Measurements from ENCODE around the gene LNX1. TPM values are rescaled to one million over a fixed set of nuclear protein-coding genes. Genes with fewer than 3 reads are reported as not detected.

LNX1 gene
- total and polyA plus RNA-seq, 2 of the 8 experiments (the other 6 are each of a cell fraction or from before 2014, with no cell fraction given): 2.7 to 3.8 TPM

GRCh38 chr4:53638919-53639318 lies 47.6 kb upstream of the LNX1 start:
- no peak overlapping the region for H3K18ac ChIP-seq (ENCODE audit: extremely low read depth, low read length)
- no peaks in the 10 kb centered on the region for H3K79me2 ChIP-seq (ENCODE audit: control insufficient read depth in 1 of 2, insufficient read depth in 2 of 2, low read length in 2 of 2)
- H4K5ac ChIP-seq (ENCODE audit: insufficient read length, low read depth, low read length): no peak overlapping the region
- no peak overlapping the region for H3K4ac ChIP-seq (replicated peaks; ENCODE audit: insufficient read length, low read depth, low read length)
- no peaks in the 10 kb centered on the region for H3K9me3 ChIP-seq (ENCODE audit: insufficient read depth in 2 of 2, low read depth in 1 of 2, low read length in 1 of 2)
- H2BK20ac ChIP-seq (ENCODE audit: low read length): no peak overlapping the region
- H3K79me1 ChIP-seq (ENCODE audit: low read depth, low read length): no peaks in the 10 kb centered on the region
- no peaks in the 10 kb centered on the region for H3K4me1 ChIP-seq (replicated peaks in 1 of 4; ENCODE audit: control insufficient read depth in 3 of 4, insufficient read depth in 4 of 4, low read length in 3 of 4)
- no peak overlapping the region for H3K9ac ChIP-seq (replicated peaks in 1 of 4; ENCODE audit: extremely low read depth in 1 of 4, low read depth in 3 of 4, low read length in 3 of 4)
- no peak overlapping the region for H3K23ac ChIP-seq (ENCODE audit: insufficient read length)
- H2BK120ac ChIP-seq (replicated peaks; ENCODE audit: low read depth, low read length): no peak overlapping the region
- H4K20me1 ChIP-seq (replicated peaks in 1 of 2; ENCODE audit: control insufficient read depth in 1 of 2, insufficient read depth in 2 of 2, low read length in 2 of 2): no peaks in the 10 kb centered on the region
- no peak overlapping the region for H4K91ac ChIP-seq (replicated peaks; ENCODE audit: insufficient read length, low read length)
- DNase-seq (ENCODE audit: low read depth in 1 of 2, low spot score in 2 of 2) (no peak), FAIRE-seq (no peak)
- no peak overlapping the region for H2AFZ ChIP-seq (ENCODE audit: low read length)
- no peak overlapping the region for H3K14ac ChIP-seq (ENCODE audit: insufficient read length)
- no peak overlapping the region for H3K27ac ChIP-seq (ENCODE audit: low read depth, low read length)
- no peak overlapping the region for H3K56ac ChIP-seq (replicated peaks; ENCODE audit: insufficient read length, low read depth, low read length)
- CTCF ChIA-PET (ENCODE audit: partially characterized antibody): interaction anchor here (0.6 kb wide), 1 partner anchor 775 kb away, joined by 3 read pairs; no protein-coding TSS in a partner anchor
- no peak overlapping the region for H2AK5ac ChIP-seq (ENCODE audit: low read depth, low read length)
- H3K27me3 ChIP-seq (replicated peaks in 1 of 4; ENCODE audit: control insufficient read depth in 3 of 4, extremely low read depth in 1 of 4, insufficient read depth in 3 of 4, low read length in 3 of 4): no peaks in the 10 kb centered on the region
- no peak overlapping the region for H2BK12ac ChIP-seq (ENCODE audit: low read depth, low read length)
- H3K4me2 ChIP-seq (ENCODE audit: insufficient read depth in 1 of 2, low read depth in 2 of 2, low read length in 2 of 2): no peak overlapping the region
- no peaks in the 10 kb centered on the region for H3K36me3 ChIP-seq (ENCODE audit: control insufficient read depth in 2 of 4, insufficient read depth in 4 of 4, low read length in 3 of 4)
- H3K23me2 ChIP-seq (ENCODE audit: low read depth, low read length): no peaks in the 10 kb centered on the region
- no peak overlapping the region for H4K8ac ChIP-seq (ENCODE audit: extremely low read depth, insufficient read depth, low read length)
- TF ChIP-seq ASH2L (IDR thresholded peaks at IDR 0.05; ENCODE audit: low read length) (no peak), CTCF (IDR thresholded peaks at IDR 0.05; ENCODE audit: control extremely low read depth in 1 of 3, insufficient read depth in 1 of 3, low read depth in 1 of 3, low read length in 3 of 3) (no peak), HDAC6 (IDR thresholded peaks at IDR 0.05; ENCODE audit: low read depth, low read length) (no peak), EGR1 (IDR thresholded peaks at IDR 0.05; ENCODE audit: borderline replicate concordance, low read depth, low read length) (no peak)
- H3K4me3 ChIP-seq (ENCODE audit: extremely low read depth in 1 of 4, insufficient read depth in 2 of 4, low read depth in 3 of 4, low read length in 4 of 4): no peak overlapping the region
- no peak overlapping the region for H2BK5ac ChIP-seq (ENCODE audit: low read depth, low read length)
- no peak overlapping the region for H2BK15ac ChIP-seq (ENCODE audit: low read length)
- POLR2A ChIA-PET (ENCODE audit: partially characterized antibody): interaction anchor here (0.8 kb wide), 1 partner anchor 10 kb away, joined by 3 read pairs; no protein-coding TSS in a partner anchor

Measured in H1 (cell line).